ENCODE data around the gene STK35.
"Not testable (repeated sequence)": the region's sequence is repeated elsewhere in the genome, so short reads cannot be mapped to it uniquely, and the experiment has no call there.

STK35 gene

DNA sequence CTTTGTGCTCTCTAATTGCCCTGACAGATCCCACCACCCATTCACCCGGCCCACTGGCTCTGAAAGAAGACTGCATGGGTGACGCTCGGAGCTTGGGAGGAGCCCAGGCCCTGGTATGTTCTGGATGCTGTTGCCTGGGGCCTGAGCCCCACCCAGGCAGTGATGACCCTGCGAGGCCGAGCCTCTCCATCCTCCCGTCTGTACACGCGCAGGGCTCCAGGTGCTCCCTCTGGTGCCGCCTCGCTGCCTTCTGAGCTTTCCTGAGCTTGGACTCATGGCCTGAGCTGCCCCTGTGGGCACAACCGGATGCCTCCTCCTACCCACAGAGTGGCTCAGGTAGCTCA, 61.2 kb downstream of the STK35 start:
- no peak for DNase-seq (ENCODE audit: low read depth)

- no peak for DNase-seq (ENCODE audit: low read depth)
Observed at GRCh38 chr20:2163312-2163711, 61.7 kb downstream of the STK35 start.

DNA sequence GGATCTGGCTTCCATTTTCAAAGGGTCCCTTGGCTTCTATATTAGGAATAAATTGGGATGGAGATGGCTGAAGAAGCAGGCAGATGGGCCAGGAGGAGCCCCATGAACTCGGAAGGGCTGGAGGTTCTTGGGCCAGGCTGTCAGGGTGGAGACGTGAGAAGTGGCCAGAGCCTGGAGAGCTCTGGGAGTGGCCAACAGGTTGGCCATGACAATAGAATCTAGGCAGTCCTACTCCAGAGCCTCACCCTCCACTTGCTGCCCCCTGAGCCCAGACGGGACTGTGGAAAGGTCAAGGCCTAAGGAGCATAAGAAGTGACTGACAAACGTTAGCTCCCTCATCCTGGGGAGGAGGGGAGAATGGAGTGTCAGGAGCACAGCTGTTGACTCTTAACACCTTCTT, 62.1 kb downstream of the STK35 start:
- DNase-seq (ENCODE audit: low read depth): no peak

DNA sequence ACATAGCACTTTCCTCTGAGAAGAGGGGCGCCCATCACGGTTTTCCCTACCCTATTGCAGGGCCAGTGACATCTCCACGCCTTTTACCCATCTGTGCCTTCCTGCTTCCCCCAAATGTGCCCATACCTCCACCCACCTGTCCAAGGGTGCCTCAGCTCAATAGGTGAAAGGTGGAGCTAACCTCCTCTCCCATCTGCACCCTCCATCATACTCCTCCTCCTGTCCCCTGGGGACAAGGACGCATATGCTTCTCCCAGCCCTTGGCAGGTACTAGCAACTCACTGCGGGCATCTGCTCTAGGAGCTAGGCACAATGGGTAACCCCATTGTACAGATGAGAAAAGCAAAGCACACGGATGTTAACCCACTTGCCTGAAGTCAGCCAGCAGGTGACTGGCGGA, 62.8 kb downstream of the STK35 start:
- no peak for DNase-seq (ENCODE audit: low read depth)

DNA sequence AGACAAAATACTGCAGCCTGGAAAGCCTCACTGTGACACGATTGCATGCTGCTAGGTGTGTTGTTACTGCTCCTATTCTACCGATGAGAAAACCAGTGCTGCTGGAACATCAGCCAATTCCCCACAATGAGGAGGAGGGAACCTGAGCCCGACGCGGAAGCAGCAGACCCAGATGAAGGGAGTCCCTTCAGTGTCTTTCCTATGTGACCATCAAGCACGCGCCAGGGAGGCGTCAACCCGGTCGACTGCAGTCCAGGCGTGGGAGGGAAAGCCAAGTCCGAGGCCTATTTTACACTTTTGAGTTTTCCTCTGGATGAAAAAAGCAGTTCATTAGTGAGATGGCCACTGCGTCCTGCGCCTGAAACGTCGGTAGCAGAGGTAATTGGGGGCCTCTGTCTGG, 63.3 kb downstream of the STK35 start:
- DNase-seq (ENCODE audit: low read depth): no peak

- DNase-seq (ENCODE audit: low read depth): no peak
Observed at GRCh38 chr20:2165871-2166270, 64.2 kb downstream of the STK35 start.

- no peak for DNase-seq (ENCODE audit: low read depth)
Observed at GRCh38 chr20:2167112-2167511, 65.5 kb downstream of the STK35 start.

GRCh38 chr20:2168946-2169345, 67.3 kb downstream of the STK35 start:
- no peak for DNase-seq (ENCODE audit: low read depth)

DNA sequence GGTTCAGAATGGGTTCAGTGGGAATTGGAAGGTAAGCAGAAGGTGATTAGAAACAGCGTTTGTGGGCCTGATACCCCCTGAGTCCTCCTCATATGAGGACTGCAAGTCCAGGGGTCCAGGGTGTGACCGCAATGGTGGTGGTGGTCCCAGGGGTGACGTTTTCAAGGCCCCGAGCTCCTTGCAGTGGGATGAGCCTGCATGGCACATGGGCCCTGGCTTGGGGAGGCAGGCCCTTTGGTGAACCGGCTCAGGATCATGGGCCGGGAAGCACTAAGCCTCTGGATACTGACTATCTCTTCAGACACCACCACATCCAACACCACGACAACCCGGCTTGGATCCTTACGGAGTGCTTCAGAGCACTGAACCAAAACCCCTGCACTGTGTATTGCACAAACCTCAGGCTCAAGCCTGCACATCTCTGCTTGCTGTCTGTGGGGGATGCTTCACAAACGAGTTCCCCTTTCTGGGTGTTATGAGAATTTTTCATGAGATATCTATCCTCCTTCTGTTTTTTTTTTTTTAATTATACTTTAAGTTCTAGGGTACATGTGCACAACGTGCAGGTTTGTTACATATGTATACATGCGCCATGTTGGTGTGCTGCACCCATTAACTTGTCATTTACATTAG, 67.9 kb downstream of the STK35 start:
- DNase-seq (ENCODE audit: low read depth): no peak

DNA sequence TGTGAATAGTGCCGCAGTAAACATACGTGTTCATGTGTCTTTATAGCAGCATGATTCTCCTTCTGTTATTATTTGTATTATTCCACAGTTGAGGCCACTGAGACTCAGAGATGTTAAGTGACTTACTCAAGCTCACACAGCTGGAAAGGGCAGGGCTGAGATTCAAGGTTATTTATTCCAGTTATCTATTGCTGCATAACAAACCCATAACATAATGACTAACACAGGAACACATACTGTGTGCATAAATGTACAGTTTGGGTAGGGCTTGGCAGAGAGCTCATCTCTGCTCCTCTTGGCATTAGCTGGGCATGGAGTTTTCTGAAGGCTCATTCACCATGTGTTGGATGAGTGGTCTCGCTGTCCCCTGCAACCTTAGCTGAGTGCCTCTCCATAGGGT, 68.8 kb downstream of the STK35 start:
- DNase-seq (ENCODE audit: low read depth): no peak

- no peak for DNase-seq (ENCODE audit: low read depth)
Observed at GRCh38 chr20:2171266-2171790, 69.7 kb downstream of the STK35 start.

DNA sequence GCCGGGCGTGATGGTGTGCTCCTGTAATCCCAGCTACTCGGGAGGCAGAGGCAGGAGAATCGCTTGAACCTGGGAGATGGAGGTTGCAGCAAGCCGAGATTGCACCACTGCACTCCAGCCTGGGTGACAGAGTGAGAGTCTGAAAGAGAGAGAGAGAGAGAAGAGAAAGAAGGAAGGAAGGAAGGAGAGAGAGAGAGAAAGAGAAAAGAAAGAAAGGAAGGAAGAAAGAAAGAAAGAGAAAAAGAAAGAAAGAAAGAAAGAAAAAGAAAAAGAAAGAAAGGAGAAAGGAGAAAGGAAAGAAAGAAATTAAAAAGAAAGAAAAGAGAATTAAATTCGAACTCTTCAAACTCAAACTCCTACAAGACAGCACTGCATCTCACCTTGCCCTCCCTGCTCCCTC, 70.2 kb downstream of the STK35 start:
- not testable (repeated sequence) for DNase-seq (ENCODE audit: low read depth)

DNA sequence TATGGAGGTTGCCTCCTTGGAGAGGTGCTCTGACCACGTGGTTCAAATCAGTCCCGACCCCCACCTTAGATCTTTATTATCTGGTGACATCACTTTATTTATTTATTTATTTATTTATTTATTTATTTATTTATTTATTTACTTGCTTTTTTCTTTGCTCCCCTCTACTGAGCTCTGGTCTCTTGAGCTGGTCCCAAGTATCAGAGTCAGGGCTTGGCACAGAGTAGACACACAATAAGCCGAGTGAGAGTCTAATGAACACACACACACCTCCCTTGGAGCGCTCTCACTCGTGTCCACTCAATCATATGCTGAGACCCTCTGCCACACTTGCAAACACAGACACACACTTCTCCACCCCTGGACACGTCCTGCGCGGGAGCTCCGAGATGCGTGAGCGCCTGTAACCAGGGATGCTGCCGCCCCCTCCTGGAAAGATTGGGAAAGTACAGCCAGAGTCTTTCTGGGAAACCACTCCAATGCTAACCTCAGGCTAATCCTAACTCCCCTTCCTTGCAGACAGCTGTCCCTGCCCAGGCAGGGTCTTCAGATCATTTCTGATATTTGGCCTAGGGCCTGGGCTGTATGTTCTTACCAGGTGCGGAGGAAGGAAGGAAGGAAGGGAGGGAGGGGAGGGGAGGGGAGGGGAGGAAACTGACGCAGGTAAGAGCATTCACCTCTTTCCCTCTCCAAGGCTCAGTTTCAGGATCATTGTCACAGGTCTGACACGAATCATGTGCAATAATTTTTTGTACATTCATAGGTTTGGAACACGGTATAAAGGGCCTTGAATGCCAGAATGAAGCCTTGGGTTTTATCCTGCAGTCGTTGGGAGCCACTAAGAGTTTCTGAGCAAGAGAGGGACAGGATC, 70.9 kb downstream of the STK35 start:
- peak; percentile 49 for DNase-seq (ENCODE audit: low read depth)

- DNase-seq (ENCODE audit: low read depth): no peak
Observed at GRCh38 chr20:2173186-2173585, 71.6 kb downstream of the STK35 start.

DNA sequence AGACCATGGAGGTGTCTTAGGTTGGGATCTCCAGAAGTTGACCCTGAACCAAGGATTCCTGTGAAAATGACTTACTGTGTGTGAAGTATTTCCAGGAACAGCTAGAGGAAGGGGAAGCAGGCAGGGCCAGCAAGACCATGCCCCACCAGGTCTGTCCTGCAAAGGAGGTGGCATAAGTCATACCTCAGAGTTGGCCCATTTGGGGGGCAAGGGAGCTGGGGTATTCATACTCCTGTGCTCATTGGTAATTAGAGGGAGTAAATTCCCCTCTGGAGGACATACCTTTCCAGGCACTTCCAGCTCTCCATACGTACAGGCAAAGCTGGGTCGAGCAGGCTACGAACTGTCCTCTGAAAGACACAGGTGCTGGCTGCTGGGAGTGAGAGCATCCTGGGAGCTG, 72.4 kb downstream of the STK35 start:
- no peak for DNase-seq (ENCODE audit: low read depth)

DNA sequence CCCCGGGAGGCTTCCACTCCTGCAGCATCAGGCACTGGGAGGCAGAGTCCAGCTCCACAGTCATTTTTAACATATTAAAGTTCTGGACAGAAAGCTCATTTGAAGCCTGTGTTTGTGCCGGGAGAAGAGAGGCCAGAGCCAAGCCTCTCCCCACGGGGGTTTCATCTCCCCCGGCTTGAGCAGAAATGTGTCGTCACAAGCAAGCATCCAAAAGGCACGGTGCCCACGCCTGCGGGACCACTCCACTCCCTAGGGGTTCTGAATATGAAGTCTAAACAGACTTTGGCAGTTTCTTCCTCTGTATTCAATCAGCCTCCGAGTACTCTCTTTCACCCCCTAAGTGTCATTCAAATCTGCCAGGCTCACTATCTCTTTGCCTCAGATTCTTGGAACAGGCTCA, 75.3 kb downstream of the STK35 start:
- no peak for DNase-seq (ENCODE audit: low read depth)

- no peak for DNase-seq (ENCODE audit: low read depth)
Observed at GRCh38 chr20:2178318-2179232, 76.9 kb downstream of the STK35 start.

DNA sequence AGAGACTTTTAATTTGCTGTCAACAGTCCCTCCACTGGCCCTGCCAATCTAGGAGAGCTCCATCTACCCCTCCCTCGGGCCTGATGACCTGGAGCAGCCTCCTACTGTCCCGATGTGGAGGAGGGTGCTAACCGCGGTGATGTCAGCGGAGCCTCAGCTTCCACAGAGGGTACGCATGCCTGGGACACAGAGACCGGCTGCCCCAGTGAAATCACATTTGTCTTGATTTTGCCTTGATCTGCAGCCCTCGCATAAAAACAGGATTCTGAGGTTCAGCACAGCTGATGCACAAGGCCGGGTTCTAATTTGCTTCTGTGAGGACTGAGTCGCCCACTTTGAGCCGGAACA, 77.6 kb downstream of the STK35 start:
- no peak for DNase-seq (ENCODE audit: low read depth)

GRCh38 chr20:2179949-2180348, 78.3 kb downstream of the STK35 start:
- DNase-seq (ENCODE audit: low read depth): no peak

DNA sequence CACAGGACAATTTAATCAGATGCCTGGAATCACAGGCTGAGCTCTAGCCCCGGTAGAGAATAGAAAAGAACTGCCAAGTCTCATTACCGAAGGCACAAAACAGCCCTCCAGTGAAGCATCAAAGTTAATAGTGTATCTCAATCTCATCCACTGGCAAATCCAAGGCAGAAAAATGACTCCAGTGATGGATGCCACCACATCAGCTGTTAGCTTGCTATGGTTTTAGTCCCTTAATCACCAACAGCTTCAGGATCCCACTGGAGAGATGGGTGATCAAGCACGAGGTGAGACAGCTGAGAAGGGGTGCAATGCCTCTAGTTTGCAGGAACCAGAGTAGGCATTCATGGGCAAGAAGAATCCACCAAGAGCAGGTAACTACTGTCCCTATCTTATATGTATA, 81.8 kb downstream of the STK35 start:
- no peak for DNase-seq (ENCODE audit: low read depth)

GRCh38 chr20:2184933-2185332, 83.3 kb downstream of the STK35 start:
- DNase-seq (ENCODE audit: low read depth): not testable (repeated sequence)

- DNase-seq (ENCODE audit: low read depth): no peak
Observed at GRCh38 chr20:2195614-2196013, 94.0 kb downstream of the STK35 start.

DNA sequence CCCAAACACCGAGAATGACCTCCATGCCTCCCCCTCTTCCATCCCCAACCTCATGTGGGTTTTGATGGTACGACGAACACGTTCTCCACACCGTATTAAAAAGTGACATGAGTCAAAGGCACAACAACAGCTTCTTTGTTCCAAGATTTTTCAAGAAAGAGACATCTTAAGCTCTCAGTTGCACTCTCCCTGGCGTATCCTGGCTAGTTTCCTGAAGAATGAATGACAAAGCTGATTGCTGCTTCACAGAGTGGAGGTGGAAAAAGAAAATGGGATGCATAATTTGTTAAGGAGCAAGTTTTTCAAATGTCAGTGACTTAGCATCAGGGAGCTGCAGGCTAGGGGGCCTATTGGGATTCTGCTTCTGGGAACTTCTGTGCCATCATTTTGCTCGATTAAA, 95.5 kb downstream of the STK35 start:
- no peak for DNase-seq (ENCODE audit: low read depth)
